HG03575 (cell line): ENCODE measurements around the gene CYP2A13.
"Not testable (repeated sequence)": the region's sequence is repeated elsewhere in the genome, so short reads cannot be mapped to it uniquely, and the experiment has no call there.

Source experiments
- ATAC-seq: cut with Tn5 transposase; IDR thresholded peaks from one replicate; pipeline ENCODE4 v1.9.1; 2021; ENCODE audit not compliant: unreplicated experiment, insufficient number of reproducible peaks, low FRiP score; ENCODE audit errors: extremely low read depth

CYP2A13 gene, protein sequence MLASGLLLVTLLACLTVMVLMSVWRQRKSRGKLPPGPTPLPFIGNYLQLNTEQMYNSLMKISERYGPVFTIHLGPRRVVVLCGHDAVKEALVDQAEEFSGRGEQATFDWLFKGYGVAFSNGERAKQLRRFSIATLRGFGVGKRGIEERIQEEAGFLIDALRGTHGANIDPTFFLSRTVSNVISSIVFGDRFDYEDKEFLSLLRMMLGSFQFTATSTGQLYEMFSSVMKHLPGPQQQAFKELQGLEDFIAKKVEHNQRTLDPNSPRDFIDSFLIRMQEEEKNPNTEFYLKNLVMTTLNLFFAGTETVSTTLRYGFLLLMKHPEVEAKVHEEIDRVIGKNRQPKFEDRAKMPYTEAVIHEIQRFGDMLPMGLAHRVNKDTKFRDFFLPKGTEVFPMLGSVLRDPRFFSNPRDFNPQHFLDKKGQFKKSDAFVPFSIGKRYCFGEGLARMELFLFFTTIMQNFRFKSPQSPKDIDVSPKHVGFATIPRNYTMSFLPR

DNA sequence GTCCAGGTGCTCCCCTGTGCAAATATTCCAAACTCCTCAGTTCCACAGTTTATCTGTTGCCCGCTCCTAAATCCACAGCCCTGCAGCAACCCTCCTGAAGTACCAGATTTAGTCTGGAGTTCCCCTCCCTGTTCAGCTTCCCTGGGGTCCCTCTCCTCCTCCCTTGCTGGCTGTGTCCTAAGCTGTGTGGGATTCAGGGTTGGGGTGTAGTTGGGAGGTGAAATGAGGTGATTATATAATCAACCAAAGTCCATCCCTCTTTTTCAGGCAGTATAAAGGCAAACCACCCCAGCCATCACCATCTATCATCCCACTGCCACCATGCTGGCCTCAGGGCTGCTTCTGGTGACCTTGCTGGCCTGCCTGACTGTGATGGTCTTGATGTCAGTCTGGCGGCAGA, at the start of gene CYP2A13:
TSS of gene CYP2A13 (plus strand) at position 301 of the 400 bp plus-strand sequence. CDS start at position 322, 21 bp downstream.
- no peak for ATAC-seq

DNA sequence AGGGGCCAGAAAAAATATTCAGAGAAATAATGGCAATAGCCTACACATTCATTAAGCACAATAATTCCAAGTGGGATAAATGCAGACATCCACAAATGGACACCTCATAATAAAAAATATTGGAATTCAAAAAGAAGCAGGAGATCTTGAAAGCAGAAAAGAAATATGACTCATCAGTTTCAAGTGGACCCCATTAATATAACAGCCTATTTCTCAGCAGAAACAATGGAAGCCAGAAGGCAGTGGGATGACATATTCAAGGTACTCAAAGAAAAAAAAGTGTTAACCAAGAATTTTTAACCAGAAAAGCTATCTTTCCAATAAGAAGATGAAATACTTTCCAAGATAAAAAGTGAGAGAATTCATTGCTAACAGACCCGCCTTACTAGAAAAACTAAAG, 48.4 kb upstream of the CYP2A13 start:
- ATAC-seq, result no peak

DNA sequence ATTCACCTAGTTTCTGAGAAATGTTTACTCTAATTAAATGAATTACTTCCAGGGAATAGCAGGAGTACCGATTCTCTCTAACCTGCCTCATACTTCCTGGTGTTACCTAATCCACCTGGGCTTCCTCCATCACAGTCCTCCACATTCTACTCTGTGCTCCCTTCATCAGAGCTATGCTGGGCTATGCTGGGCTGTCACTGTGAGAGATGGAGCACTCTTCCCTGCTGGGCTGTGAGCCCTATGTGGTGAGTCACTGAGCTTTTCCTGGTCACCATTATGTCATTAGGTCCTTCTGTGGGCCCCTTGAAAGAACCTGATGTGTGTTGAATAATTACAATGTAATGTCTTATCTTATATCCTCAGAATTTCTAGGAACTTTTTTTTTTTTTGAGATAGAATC, 43.2 kb upstream of the CYP2A13 start:
- not testable (repeated sequence) for ATAC-seq

DNA sequence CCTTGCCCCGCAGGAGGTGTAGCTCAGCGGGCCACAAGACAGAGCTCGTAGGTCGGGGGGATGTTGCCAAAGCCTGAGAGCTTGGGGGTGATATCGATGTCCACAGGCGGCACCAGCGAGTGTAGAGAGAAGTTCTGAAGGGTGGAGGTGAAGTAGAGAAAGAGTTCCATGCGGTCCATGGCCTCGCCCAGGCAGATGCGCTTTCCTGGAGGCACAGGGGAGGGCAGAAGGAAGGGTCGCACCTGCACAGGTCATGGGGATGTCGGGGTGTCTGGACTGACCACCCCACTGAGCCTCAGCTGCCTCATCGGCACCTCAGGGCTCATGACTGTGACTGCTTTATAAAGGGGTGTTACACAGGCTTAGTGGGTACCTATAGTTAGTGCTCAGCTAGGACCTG, 37.8 kb upstream of the CYP2A13 start:
- ATAC-seq, result no peak

GRCh38 chr19:41052162-41052561, 36.1 kb upstream of the CYP2A13 start:
- not testable (repeated sequence) for ATAC-seq

- ATAC-seq, result not testable (repeated sequence)
Measured at GRCh38 chr19:41053331-41053730, 34.9 kb upstream of the CYP2A13 start.

GRCh38 chr19:41064974-41065569, 23.2 kb upstream of the CYP2A13 start:
- ATAC-seq, result no peak

GRCh38 chr19:41076286-41076685, 12.0 kb upstream of the CYP2A13 start:
- no peak for ATAC-seq

GRCh38 chr19:41083516-41083915, 4.7 kb upstream of the CYP2A13 start:
- ATAC-seq, result no peak

- no peak for ATAC-seq
Measured at GRCh38 chr19:41085748-41086415, 2.4 kb upstream of the CYP2A13 start.

DNA sequence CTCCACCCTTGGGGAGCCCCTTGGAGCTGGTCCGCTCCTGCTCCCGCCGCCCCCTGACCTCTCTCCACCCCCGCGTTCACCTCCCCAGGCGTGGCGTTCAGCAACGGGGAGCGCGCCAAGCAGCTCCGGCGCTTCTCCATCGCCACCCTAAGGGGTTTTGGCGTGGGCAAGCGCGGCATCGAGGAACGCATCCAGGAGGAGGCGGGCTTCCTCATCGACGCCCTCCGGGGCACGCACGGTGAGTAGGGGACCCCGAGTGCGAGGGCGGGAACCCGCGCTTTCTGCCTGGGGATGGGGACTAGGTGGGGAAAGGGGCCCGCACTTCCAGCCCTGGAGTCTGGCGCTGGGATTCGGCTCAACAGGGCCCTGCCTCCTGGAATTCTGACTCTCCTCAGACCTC, 1.7 kb downstream of the CYP2A13 start:
- ATAC-seq, result no peak

DNA sequence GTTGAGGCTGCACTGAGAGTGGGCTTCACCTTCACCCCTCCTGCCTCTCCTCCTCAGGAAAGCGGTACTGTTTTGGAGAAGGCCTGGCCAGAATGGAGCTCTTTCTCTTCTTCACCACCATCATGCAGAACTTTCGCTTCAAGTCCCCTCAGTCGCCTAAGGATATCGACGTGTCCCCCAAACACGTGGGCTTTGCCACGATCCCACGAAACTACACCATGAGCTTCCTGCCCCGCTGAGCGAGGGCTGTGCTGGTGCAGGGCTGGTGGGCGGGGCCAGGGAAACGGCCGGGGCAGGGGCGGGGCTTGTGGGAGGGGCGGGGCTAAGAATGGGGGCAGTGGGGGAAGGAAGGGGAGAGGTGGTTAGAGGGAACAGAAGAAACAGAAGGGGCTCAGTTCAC, 7.5 kb downstream of the CYP2A13 start:
- no peak for ATAC-seq

DNA sequence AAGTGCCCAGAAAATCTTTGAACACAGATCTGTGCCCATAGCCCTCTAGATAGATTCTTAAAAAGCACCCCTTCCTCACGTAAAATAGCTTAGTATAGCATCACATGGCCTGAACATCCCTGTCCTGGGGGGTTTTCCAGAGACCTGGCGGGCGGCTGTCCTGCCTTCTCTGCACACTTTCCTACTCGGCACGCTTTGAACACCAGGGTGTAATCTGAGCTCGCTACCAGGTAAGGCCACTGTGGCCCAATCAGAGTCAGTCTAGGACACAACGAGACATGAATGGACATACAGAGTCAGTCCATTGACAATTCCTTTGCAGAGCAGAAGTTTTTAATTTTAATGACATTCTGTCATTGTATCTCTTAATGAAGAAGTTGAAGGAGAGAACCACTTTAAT, 8.1 kb downstream of the CYP2A13 start:
- ATAC-seq, result no peak

GRCh38 chr19:41097302-41097701, 9.1 kb downstream of the CYP2A13 start:
- no peak for ATAC-seq

DNA sequence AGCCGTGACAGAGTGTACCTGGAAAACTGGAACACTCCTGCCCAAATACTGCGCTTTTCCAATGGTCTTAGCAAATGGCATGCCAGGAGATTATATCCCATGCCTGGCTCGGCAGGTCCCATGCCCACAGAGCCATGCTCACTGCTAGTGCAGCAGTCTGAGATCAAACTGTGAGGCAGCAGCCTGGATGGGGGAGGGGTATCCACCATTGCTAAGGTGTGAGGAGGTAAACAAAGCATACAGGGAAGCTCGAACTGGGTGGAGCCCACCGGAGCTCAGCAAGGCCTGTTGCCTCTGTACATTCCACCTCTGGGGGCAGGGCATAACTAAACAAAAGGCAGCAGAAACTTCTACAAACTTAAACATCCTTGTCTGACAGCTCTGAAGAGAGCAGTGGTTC, 10.5 kb downstream of the CYP2A13 start:
- ATAC-seq, result no peak

DNA sequence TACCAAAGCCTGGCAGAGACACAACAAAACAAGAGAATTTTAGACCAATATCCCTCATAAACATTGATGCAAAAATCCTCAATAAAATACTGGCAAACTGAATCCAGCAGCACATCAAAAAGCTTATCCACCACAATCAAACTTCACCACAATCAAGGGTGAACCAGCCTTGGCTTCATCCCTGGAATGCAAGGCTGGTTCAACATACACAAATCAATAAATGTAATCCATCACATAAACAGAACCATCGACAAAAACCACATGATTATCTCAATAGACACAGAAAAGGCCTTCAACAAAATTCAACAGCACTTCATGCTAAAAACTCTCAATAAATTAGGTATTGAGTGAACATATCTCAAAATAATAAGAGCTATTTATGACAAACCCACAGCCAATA, 14.0 kb downstream of the CYP2A13 start:
- ATAC-seq, result not testable (repeated sequence)

GRCh38 chr19:41106177-41106576, 17.9 kb downstream of the CYP2A13 start:
- no peak for ATAC-seq

DNA sequence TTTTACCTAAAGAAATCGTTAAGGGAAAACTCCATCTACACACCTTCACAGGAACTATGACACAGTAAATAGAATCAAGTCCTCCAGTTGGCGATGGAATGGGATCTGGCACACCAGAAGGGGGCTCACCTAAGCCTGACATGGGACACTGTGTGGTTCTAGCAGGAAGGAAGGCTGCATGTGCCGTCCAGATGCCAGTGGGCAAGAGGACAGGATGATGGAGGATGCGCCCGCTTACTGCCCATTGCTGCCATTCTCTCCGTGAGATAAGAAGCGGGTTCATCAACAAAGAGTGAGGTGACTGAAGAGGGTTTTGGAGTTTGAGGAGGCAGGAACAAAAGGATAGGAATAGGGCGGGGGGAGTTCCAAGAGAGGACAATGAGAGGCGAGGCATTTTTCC, 23.0 kb downstream of the CYP2A13 start:
- no peak for ATAC-seq

GRCh38 chr19:41111750-41112295, 23.6 kb downstream of the CYP2A13 start:
- no peak for ATAC-seq
